Endometrium (tissue), 2 donors: Measurements from ENCODE around the gene IQCF5.
"Not testable (repeated sequence)": the region's sequence is repeated elsewhere in the genome, so short reads cannot be mapped to it uniquely, and the experiment has no call there.

ENCODE experiments used
- FAIRE-seq: peaks from 2 replicates; lab custom pipeline; 2012; peaks lifted over from hg19 to GRCh38; lab: Jason Lieb, UNC
- donor health status: control.
- donor health status: control.

The IQCF5 gene

DNA sequence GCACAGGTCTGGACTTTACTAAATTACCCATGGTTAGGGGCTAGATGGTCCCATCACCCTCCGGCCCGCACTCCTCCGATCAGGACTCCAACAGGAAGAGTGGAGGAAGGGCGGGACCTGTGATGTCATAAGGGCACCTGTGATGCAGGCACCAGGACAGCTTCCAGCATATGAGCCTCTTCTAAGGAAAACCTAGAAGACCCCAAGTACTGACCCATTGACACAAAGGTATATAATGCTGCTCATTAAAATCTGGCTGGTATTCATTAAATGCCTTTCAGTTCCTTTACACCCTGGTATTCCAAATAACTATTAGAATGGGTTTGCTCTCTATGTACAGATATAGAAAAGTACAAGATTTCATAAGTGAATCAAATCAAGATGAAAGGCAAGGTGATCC, at the start of gene IQCF5:
Gene IQCF5 (minus strand): TSS at position 101 of the 400 bp plus-strand sequence. CDS start 70 bp downstream, at position 31.
- no peak for FAIRE-seq

DNA sequence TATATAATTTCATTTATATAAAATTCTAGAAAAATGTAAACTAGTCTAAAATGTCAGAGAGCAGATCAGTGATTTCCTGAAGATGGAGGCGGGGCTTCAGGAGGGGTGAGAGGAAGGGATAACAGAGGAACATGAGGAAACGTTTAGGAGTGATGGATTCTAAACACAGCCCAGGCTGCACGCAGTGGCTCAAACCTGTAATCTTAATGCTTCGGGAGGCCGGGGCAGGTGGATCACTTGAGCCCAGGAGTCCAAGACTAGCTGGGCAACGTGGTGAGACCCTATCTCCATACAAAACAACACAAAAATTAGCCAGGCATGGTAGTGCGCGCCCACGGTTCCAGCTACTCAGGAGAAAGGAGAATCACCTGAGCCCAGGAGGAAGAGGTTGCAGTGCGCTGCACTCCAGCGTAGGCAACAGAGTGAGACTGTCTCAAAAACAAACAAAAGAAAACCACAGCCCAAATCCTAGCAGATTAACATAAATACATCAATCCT, 45.7 kb upstream of the IQCF5 start:
- no peak for FAIRE-seq

DNA sequence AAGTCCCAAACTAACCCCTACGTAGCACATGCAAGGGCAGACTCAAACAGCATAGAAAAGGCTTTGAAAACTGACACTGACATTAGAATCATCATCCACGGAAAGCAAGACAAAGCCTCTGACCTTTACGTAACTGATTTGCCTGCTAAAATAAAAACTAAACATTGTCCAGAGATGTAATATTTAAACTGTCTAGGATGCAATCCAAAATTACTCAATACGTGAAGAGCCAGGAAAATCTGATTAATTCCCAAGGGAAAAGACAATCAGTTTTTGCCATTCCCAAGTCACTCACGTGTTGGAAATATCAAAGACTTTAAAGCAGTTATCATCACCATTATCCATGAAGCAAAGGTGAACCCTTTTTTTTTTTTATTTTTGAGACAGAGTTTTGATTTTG, 41.0 kb upstream of the IQCF5 start:
- FAIRE-seq, result no peak

DNA sequence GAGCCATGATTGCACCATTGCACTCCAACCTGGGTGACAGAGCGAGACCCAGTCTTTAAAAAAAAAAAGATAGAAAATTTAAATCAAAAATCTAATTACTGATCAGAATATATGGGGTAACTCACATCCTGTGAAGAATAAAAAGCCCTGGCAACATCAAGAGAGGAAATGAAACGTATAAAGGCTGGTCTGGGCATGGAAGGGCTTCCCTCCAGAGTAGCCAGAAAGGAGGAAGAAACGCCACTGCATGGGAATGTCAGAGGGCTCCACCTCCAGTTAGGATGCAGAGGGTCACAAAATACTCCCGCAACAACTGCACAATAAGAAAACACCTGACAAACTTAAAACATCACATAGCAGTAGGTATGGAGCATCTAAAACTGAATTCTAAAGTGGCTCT, 32.6 kb upstream of the IQCF5 start:
- no peak for FAIRE-seq

DNA sequence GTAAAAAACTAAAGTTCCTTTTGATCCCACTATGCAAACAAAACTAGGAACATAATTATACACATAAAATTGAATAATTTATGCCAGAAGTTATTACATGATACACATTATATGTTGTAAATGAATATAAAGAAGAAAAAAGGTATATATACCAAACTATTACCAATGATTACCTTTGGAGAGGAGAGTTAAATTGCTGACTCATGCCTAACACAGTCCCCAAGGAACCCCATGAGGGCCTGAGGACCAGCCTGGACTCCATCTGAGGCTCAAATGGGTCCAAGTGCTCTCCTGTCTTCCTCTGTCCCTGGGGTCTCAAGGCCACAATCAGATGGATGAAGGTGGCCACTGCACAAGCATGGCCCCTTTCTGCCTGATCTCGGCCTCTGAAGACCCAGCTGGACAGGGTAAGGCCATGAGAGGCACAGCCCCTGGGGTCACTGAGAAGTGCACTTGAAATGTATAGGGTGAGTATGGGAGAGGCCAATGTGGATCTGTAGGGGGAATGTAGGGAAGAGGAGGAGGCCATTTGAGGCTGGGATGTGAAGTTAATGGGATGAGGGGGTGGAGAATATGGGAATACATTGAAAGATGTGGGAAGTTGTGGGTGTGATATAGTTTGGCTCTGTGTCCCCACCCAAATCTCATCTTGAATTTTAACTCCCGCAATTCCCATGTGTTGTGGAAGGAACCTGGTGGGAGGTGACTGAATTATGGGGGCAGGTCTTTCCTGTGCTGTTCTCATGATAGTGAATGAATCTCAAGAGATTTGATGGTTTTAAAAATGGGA, 28.8 kb upstream of the IQCF5 start:
- no peak for FAIRE-seq

DNA sequence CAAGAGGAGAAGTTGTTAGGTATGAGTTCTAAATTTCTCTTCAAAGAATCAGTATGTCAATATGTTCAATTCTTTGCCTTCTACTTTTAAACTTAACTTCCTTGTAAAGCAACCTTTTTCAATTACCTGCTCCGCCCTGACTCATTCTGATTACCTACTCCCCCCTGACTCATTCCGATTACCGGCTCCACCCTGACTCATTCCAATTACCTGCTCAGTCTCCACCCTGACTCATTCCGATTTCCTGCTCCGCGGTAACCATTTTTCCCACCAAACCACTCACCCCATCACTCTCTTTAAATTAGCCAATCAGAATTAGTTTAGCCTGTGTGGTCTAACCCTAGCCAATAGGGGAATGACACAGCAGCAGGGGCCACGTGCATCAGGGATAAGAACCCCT, 27.0 kb upstream of the IQCF5 start:
- not testable (repeated sequence) for FAIRE-seq

DNA sequence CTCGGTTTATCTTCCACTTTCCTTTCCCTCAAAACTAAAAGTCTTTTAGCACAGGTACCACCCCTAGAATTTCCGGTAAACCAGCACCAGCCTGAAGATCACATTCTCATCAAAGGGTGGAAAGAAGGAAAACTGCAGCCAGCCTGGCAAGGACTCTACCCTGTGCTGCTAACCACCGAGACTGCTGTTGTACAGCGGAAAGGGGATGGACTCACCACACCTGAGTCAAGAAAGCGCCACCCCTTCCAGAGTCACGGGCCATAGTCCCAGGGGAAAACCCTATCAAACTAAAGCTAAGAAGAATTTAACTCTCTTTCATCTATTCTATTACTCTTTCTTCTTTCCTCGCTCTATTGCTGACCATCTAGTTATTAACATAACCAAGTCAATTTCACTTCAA, 24.6 kb upstream of the IQCF5 start:
- not testable (repeated sequence) for FAIRE-seq

DNA sequence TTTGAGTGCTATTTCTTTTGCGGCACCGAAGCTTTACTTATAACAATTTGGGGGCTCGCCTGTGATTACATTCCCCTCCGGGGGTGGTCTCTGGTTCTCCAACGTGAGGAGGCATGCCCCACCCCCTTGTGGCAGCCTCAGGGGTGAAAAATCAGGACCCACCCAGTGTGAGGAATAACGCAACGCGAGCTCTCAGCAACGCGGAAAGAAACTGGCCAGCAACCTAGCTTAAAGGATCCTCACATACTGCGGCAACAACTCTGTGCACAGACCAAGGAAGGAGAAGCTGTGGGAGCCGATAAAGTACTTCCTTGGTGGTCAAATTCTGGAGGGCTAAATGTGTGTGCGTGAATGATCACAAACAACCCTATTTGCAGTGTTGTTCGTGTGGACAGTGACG, 22.0 kb upstream of the IQCF5 start:
- FAIRE-seq, result no peak

DNA sequence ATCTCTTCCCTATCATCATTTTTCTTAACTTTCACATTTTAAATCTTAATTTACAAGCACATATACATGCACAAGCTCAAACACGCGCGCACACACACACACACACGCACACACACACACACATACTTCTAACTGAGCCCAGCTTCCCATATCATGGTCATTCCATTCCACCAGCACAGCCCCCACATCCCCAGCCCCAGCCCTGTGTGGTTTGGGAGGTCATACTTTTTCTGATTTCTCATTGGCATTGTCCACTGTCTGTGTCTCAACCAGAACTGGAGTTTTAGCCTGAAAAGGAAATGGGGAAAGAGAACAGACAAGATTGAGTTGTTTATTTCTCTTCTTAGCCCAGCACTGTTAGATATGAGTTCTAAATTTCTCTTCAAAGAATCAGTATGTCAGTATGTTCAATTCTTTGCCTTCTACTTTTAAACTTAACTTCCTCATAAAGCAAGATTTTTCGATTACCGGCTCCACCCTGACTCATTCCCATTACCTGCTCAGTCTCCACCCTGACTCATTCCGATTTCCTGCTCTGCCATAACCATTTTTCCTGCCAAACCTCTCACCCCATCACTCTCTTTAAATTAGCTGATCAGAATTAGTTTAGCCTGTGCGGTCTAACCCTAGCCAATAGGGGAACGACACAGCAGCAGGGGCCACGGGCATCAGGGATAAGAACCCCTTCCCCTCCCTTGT, 21.4 kb upstream of the IQCF5 start:
- no peak for FAIRE-seq

DNA sequence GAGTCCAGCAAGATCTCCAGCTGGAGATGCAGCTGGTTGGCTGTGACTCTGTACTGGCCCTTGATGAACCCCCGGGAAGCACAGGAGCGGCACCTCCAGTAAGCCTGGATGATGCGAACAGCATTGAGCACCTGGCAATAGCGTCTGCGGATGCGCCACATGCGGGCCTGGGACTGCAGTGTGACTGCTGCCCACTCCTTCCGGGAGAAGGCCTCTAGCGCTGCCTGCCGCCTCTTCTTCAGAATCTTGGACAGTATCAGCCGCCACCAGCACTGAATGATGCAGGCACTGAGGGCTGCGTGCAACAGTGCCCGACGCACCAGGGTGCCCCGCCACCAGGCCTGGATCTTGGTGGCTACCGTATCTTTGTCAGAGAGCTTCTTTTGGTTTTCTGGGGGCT, 19.5 kb upstream of the IQCF5 start:
- FAIRE-seq, result no peak

DNA sequence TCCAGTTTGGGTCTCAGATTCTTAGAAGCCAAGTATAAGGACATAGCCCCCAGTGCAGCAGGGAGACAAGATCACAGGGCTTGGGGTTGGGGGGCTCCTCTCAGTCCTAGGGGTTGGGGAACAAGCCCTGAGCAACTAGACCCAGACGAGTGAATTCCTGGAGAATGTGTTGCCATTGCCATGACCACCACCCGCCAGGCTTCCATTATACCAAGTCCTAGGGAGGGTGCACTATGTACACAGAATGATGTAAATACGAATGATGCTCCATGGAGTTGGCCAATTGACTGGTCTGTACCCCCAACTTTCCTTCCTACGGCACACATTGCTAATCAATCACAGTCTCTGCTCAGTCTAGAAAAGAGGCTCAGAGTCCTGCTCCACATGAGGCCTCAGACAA, 19.0 kb upstream of the IQCF5 start:
- FAIRE-seq, result no peak

DNA sequence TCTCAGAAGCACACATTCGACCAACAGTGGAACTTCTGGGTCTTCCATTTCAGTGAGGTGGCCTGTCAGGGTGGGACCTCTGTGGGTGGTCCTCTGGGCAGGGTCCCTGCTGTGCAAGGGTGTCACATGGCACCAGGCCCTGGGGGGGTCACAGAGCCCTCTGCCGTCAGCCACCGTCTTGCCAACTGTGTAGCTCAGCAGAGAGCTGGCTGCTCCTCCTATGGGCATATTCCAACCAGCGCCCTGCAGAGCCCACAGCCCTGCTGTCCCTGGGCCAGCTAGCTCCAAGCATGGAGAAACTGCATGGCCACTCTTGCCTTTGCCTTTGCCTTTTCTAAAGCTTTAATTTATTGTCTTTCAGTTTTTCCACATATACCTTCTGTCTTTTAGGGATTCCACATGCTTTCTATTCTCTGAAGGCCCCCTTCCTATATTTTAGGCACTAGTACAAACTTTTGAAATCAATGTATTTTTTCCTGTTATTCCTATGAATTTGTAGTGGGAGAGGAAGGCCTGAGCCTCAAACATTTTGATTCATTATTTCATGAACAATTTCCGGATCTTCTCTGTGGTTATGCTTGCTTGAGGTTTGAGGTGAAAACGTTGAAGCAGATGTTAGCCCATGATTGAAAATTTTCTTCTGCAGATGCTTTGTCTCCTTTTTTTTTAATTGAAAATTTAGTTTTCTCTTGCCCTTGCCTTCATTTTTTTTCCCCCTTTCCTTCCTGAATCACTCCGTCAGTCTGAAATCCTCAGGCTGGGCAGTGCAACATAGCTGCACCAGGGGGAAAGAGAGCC, 16.0 kb upstream of the IQCF5 start:
- FAIRE-seq, result no peak

DNA sequence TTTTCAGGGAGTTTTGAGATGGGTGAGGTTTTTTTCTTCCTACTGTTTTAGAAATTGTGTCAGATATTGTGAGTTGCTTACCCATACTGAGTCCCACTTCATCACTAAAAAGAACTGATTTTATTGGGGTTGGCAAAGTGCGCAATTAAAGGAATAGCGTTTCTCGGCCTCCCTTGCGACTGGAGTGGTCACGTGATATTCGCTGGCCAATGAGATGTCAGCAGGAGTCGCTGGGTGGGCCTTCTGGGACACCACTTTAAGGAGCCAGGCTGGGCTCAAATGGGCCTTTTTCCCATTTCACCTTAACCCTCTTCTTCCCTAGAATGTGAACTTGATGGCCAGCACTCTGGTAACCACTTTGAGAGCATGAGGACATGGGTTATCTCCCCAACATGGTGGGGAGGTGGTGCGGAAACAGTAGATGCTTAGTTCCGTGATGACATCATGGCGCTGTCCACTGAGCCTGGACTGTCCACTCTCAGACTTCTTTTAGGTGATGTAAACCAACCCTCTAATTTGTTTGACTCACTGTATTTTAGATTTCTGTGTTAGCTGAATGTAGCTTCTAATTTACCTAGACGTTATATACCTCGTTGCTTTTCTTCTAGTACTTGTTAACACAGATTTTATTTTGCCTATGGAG, 13.2 kb upstream of the IQCF5 start:
- FAIRE-seq, result no peak

DNA sequence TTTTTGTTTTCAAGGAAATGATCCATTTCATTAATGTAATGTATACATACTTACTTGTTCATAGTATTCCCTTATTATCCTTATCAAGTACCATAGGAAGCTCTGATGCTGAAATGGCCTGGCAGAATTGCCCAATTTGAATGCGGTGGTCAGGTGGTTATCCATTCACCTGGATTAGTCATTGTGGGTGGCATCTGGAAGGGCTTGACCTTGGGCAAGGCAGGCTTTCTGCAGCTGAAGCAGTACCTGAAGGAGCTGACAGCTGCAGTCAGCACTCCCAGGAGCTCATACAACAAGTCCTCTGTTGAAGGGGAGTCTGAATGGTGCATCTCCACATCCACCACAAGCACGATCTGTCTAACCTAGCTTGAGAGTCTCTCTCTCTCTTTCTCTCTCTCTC, 12.2 kb upstream of the IQCF5 start:
- FAIRE-seq, result no peak

DNA sequence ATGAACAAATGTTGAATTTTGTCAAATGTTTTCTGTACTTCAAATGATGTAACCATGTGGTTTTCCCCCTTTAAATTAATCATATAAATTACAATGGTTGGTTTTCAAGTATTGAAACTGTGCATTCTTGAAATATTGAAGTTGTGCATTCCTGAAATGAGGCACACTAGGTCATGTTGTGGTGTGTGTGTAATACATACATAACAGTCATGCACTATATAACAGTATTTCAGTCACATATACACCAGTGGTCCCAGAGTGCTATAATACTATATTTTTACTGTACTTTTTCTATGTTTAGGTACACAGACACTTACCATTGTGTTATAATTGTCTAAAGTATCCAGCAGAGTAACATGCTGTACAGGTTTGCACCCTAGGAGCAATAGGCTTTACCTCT, 11.0 kb upstream of the IQCF5 start:
- FAIRE-seq, result no peak

DNA sequence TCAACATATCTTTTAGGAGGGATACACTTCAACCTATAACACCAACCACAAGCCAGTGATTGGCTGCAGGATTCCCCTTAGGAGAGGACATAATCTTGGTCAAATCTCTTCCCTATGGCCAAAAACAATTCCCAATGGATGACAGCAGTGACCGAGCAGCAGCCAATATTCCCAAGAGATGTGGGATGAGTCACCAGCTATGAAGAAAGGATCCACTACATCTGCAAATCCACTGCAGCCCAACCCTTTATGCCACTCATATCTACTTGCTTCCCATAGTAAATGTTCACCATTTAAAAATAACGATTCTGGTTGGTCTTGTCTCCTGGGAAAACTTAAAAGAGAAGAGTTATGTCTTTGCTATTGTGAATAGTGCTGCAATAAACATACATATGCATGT, 4.5 kb upstream of the IQCF5 start:
- no peak for FAIRE-seq

DNA sequence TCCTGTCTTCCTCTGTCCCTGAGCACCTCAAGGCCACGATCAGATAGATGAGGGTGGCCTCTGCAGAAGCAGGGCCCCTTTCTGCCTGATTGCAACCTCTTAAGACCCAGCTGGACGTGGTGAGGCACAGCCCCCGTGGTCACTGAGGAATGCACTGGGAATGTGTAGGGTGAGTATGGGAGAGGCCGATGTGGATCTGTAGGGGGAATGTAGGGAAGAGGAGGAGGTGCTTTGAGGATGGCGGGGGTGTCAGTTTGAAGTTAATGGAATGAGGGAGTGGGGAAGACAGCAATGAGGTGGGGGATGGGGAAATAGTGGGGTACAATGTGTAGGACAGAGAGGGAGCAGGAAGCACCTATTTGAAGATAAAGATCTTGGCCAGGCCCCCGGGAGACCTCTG, 785 bp upstream of the IQCF5 start:
- no peak for FAIRE-seq

DNA sequence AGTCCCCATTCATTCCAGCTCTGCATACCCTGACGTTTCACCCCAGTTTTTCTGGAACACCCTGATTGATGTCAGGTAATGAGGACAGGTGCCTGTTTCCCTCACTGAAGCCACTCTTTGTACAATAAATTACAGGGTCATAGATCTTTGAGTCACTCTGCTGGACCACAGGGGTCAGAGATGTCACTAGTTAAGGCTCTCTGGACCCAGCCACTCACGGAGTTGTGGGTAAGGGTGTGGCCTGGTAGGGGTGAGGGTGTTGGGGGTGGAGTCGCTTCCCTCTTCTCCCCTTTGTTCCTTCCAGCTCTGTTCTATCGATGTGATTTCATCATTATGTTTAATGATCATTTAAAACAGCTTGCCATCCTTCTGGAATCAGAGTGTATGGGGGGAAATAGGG, 512 bp downstream of the IQCF5 start:
- no peak for FAIRE-seq

DNA sequence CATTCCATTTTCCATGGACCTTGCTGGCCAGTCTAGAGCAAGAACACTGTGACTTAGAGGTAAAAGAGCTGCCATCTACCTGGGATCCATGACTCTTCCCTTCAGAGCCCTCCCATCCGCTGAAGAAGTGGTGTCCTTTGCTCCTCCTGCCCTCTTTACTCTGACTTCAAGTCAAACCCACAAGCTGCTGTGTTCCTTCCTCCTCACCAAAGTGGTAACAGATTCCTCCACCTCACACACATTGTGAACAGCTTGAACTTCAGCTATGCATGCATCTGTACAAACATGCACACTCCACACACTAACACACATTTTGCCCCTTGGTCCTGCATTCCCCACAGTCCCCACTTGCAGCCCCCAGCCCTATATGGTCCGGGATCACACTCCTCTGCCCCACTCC, 990 bp downstream of the IQCF5 start:
- FAIRE-seq, result no peak

DNA sequence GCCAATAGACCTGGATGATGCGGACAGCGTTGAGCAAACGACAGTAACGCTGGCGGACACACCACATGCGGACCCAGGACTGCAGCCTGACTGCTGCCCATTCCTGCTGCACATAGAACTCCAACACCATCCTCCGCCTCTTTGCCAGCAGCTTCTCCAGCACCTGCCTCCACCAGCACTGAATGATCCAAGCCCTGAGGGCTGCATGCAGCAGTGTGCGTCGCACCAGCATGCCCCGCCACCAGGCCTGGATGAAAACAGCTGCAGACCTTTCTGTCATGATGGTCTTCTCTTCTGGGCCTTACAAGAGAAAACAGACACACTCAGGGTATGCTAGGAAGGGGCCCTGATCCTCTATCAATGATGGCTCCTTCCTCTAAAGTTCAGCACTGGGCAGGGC, 1.5 kb downstream of the IQCF5 start:
- no peak for FAIRE-seq

DNA sequence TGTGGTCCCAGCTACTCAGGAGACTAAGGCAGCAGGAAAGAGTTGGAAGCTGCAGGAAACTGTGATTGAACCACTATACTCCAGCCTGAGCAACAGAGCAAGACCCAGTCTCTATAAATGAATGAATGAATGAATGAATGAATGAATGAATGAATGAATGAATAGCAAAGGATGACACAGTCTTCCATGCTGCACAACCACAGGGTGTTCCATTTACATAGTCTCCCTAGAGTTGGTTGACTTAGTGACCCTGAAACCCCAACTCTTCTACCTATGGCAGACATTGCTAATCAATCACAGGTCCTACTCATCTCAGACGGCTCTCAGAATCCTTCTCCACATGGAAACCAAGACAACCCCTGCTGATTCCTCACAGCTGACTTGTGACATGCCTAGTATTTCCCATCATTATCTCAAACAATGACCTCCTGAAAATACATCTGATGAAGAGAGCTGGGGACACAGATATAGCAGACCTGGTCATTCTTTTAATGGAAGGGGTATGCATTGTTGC, 2.1 kb downstream of the IQCF5 start:
- no peak for FAIRE-seq

DNA sequence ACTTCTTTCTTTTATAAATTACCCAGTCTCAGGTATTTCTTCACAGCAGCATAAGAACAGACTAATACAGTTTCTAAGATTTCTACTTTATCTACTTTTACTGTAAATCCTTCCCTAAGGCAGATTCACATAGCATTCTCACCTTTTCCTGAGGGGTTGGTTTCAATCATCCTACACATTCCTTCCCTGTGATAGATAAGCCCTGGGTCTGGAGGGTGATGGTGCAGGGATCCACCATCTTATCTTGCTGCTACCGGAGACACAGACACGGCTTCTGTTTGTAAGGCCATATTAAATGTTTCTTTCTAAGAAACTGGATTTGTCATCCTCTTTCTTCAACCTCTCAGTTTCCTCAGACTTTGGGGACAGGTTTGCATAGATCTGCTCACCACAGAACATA, 6.1 kb downstream of the IQCF5 start:
- no peak for FAIRE-seq
